Measurements from ENCODE around the gene ITGB8.
A peak's percentile ranks its signal among the peaks of the same experiment; 100 is the strongest.

ITGB8 gene

GRCh38 chr7:20330239-20330927 lies at the start of gene ITGB8:
TSS of gene ITGB8 (plus strand) at chr7:20330900. CDS start at chr7:20331807, 907 bp downstream.
- Mint-ChIP-seq H3K27ac (peak within 1 kb of the TSS; percentile 88), H3K27me3 (peaks cover 3% of the 10 kb centered on the region), H3K4me1 (peaks cover 26% of the 10 kb centered on the region), H3K4me3 (peak within 1 kb of the TSS; percentile 95), H3K36me3 (no peaks in the 10 kb centered on the region), H3K9me3 (no peaks in the 10 kb centered on the region)
- ATAC-seq = peak; percentile 87

DNA sequence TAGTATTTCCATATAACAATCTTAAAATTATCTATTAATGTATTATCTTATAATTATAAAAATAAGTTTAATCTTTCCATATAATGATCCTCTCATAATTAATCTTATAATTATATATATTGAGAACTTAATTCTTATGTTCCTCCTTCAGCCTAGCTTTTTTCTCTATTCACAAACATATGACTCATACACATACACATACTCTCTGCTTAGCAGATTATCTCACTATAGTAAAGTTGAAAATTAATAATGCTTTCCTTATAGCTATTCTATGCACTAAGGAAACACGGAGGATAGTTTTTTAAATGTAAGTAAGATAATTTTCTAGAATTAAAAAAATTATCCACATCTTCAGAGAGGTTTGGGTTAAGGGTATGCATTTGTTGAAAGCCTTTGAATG lies 47.7 kb upstream of the ITGB8 start:
- Mint-ChIP-seq H3K36me3 (no peaks in the 10 kb centered on the region), H3K27ac (no peak overlapping the region), H3K27me3 (no peaks in the 10 kb centered on the region), H3K4me3 (no peak overlapping the region), H3K4me1 (peaks cover 8% of the 10 kb centered on the region), H3K9me3 (no peaks in the 10 kb centered on the region)
- no peak for ATAC-seq

DNA sequence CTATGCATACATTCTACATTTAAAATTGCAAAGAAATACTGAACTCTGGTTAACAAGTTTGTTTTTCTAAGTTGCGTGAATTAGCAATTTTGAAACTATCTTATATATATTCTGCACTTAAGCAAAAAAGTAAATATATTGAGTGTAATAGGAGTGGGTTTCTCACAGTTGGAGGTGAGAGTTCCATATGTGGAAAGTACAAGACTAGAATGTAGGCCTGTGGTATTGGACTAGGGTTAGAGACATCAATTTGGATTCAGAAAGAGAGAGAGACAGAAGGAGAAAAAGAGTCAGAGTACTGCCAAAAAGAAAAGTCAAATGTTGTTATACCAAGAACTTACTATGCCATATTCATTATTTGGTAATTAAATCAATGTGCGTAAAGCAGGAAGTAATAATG lies 47.3 kb upstream of the ITGB8 start:
- H3K4me3 Mint-ChIP-seq = no peak overlapping the region
- no peak for ATAC-seq
- H3K4me1 Mint-ChIP-seq = peaks cover 8% of the 10 kb centered on the region
- no peaks in the 10 kb centered on the region for H3K36me3 Mint-ChIP-seq
- H3K27me3 Mint-ChIP-seq = no peaks in the 10 kb centered on the region
- H3K9me3 Mint-ChIP-seq = no peaks in the 10 kb centered on the region
- H3K27ac Mint-ChIP-seq = no peak overlapping the region

- peak overlapping the region; percentile 8 for H3K27ac Mint-ChIP-seq
- H3K27me3 Mint-ChIP-seq = no peaks in the 10 kb centered on the region
- H3K9me3 Mint-ChIP-seq = no peaks in the 10 kb centered on the region
- no peak overlapping the region for H3K4me3 Mint-ChIP-seq
- peaks cover 8% of the 10 kb centered on the region for H3K4me1 Mint-ChIP-seq
- ATAC-seq = no peak
- no peaks in the 10 kb centered on the region for H3K36me3 Mint-ChIP-seq
These were observed 46.5 kb upstream of the ITGB8 start for GRCh38 chr7:20284003-20284770.

DNA sequence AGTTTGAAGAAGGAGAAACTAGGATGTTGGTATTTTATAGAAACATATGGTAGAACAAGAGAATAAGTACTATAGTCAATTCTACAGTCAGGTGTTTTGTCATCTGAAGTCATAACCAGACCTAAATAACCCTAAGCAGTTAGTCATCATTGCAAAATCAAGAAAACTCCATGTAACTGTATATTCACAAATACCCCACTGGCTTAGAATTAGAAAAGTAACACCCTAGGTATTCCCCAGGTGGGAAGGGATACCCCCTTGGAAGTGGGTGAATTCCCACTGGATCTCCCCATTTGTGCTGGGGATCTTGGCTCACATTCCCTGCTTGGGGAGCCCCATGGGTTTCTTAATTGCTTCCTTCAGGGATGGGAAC lies 45.9 kb upstream of the ITGB8 start:
- Mint-ChIP-seq H3K4me1 (peaks cover 8% of the 10 kb centered on the region), H3K4me3 (no peak overlapping the region), H3K27me3 (no peaks in the 10 kb centered on the region), H3K27ac (peak overlapping the region; percentile 8), H3K36me3 (no peaks in the 10 kb centered on the region), H3K9me3 (no peaks in the 10 kb centered on the region)
- no peak for ATAC-seq

- H3K9me3 Mint-ChIP-seq = no peaks in the 10 kb centered on the region
These were observed 43.4 kb upstream of the ITGB8 start for GRCh38 chr7:20287317-20287716.

GRCh38 chr7:20288036-20288435 lies 42.7 kb upstream of the ITGB8 start:
- Mint-ChIP-seq H3K27ac (no peak overlapping the region), H3K4me3 (no peak overlapping the region), H3K4me1 (peaks cover 16% of the 10 kb centered on the region), H3K27me3 (no peaks in the 10 kb centered on the region), H3K36me3 (no peaks in the 10 kb centered on the region), H3K9me3 (no peaks in the 10 kb centered on the region)
- ATAC-seq = no peak

More at GRCh38 chr7:20287317-20287716, 43.4 kb upstream of the ITGB8 start:
- ATAC-seq = no peak
- H3K27me3 Mint-ChIP-seq = no peaks in the 10 kb centered on the region
- H3K27ac Mint-ChIP-seq = no peak overlapping the region
- H3K4me3 Mint-ChIP-seq = no peak overlapping the region
- no peaks in the 10 kb centered on the region for H3K36me3 Mint-ChIP-seq
- peaks cover 16% of the 10 kb centered on the region for H3K4me1 Mint-ChIP-seq

GRCh38 chr7:20290505-20291111 lies 40.1 kb upstream of the ITGB8 start:
- ATAC-seq = no peak
- H3K27me3 Mint-ChIP-seq = no peaks in the 10 kb centered on the region
- H3K4me3 Mint-ChIP-seq = no peak overlapping the region
- peaks cover 7% of the 10 kb centered on the region for H3K9me3 Mint-ChIP-seq
- H3K36me3 Mint-ChIP-seq = peaks cover 1% of the 10 kb centered on the region
- H3K4me1 Mint-ChIP-seq = peaks cover 8% of the 10 kb centered on the region
- H3K27ac Mint-ChIP-seq = peak overlapping the region; percentile 32

DNA sequence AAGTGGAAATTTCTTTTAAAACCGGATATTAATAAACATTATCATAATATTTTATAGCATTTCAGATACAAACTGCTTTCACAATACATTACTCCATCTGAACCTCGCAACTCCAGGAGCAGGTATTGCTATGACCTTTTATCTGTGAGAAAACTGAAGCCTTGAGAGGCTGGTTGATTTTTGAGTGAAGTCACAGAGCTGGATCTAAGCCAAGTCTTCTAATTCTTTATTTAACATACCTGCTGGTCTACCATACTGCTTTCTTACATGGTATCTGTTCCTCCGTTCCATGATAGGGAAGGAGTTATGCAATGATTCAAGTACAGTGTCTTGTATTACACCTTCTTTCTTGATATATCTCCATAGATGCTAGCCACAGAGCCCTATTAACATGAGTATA lies 37.4 kb upstream of the ITGB8 start:
- H3K4me1 Mint-ChIP-seq = peaks cover 8% of the 10 kb centered on the region
- H3K27me3 Mint-ChIP-seq = no peaks in the 10 kb centered on the region
- H3K9me3 Mint-ChIP-seq = peaks cover 11% of the 10 kb centered on the region
- H3K36me3 Mint-ChIP-seq = peaks cover 6% of the 10 kb centered on the region
- ATAC-seq = no peak
- no peak overlapping the region for H3K27ac Mint-ChIP-seq
- no peak overlapping the region for H3K4me3 Mint-ChIP-seq

- Mint-ChIP-seq H3K27ac (peak overlapping the region; percentile 36), H3K4me3 (no peak overlapping the region), H3K4me1 (peaks cover 16% of the 10 kb centered on the region), H3K36me3 (peaks cover 6% of the 10 kb centered on the region), H3K9me3 (peaks cover 11% of the 10 kb centered on the region), H3K27me3 (no peaks in the 10 kb centered on the region)
- no peak for ATAC-seq
These were observed 34.3 kb upstream of the ITGB8 start for GRCh38 chr7:20296444-20296843.

DNA sequence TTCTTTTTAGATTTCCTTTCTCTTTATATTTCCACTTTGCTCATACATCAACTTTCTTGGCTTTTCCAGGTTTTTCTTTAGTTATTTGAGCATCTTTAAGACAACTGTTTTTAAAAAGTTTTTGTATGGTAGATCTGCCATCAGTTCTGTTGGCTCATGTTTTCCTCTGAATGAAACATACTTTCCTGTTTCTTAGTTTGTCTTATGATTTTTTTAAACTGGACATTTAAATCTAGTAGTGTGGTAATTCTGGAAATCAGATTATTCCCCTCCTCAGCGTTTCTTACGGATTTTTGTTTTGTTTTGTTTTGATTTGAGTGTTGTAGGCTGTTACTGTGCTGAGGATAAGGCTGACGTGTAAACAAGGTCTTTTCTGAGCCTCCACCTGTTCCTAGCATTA lies 33.8 kb upstream of the ITGB8 start:
- H3K27ac Mint-ChIP-seq = peak overlapping the region; percentile 36
- no peak for ATAC-seq
- peaks cover 6% of the 10 kb centered on the region for H3K36me3 Mint-ChIP-seq
- H3K4me1 Mint-ChIP-seq = peaks cover 16% of the 10 kb centered on the region
- no peaks in the 10 kb centered on the region for H3K27me3 Mint-ChIP-seq
- H3K4me3 Mint-ChIP-seq = no peak overlapping the region
- peaks cover 11% of the 10 kb centered on the region for H3K9me3 Mint-ChIP-seq

DNA sequence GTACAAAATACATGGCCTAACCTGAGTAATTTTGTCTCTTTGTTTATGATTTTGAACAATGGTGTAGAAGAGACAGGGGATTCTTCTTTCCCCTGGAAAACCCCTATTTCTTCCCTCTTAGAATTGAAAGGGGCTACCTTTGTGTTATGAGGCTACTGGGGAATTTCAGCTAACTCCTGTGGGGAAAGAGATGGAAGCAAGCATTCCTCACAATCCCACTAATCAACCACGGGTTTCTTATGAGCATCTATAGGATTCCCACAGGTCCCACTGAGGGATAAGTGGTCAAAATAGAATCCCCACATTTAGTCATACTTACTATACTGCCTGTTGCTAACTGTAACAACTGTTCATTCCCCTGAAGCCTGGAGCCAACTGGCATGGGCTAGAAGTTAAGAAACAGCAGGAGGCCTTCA lies 32.2 kb upstream of the ITGB8 start:
- ATAC-seq = no peak
- peaks cover 6% of the 10 kb centered on the region for H3K36me3 Mint-ChIP-seq
- H3K4me3 Mint-ChIP-seq = no peak overlapping the region
- no peaks in the 10 kb centered on the region for H3K27me3 Mint-ChIP-seq
- peaks cover 16% of the 10 kb centered on the region for H3K4me1 Mint-ChIP-seq
- H3K27ac Mint-ChIP-seq = no peak overlapping the region
- H3K9me3 Mint-ChIP-seq = peaks cover 11% of the 10 kb centered on the region

- Mint-ChIP-seq H3K36me3 (peaks cover 6% of the 10 kb centered on the region), H3K27me3 (no peaks in the 10 kb centered on the region), H3K27ac (peak overlapping the region; percentile 65), H3K4me3 (no peak overlapping the region), H3K9me3 (peaks cover 11% of the 10 kb centered on the region), H3K4me1 (peaks cover 16% of the 10 kb centered on the region)
- no peak for ATAC-seq
These were observed 31.6 kb upstream of the ITGB8 start for GRCh38 chr7:20299145-20299544.

- peaks cover 6% of the 10 kb centered on the region for H3K36me3 Mint-ChIP-seq
- peak overlapping the region; percentile 2 for H3K4me3 Mint-ChIP-seq
- ATAC-seq = peak; percentile 29
- H3K27ac Mint-ChIP-seq = peak overlapping the region; percentile 65
- peaks cover 16% of the 10 kb centered on the region for H3K4me1 Mint-ChIP-seq
- peaks cover 11% of the 10 kb centered on the region for H3K9me3 Mint-ChIP-seq
- H3K27me3 Mint-ChIP-seq = no peaks in the 10 kb centered on the region
These were observed 30.9 kb upstream of the ITGB8 start for GRCh38 chr7:20299647-20300312.

DNA sequence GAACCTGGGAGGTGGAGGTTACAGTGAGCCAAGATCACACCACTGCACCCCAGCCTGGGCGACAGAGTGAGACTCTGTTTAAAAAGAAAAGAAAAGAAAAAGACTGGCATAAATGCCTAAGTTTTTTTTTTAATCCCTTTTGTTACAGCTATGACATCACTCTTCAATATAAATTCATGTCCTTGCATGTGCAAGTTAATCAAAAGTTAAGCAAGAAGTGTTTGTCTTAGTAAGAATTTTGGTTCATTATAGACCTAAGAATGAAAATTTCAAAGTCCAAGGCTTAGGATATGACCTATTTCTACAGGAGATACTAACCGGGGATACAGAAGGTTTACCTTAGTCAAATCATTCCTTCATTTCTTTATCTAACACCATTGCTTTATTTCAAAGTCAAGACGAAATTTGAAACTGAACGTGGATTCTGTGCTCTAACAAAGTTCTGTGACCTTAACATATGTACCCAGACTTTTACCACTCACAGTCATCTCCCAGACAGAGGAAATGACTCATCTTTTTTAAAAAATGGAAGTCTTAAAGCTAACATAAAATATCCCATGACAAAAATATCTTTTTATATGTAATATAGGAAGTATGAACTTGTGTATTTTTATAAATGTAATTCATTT lies 29.3 kb upstream of the ITGB8 start:
- peak; percentile 57 for ATAC-seq
- Mint-ChIP-seq H3K4me3 (no peak overlapping the region), H3K27ac (no peak overlapping the region)

More for the DNA sequence above, 29.3 kb upstream of the ITGB8 start:
- no peaks in the 10 kb centered on the region for H3K36me3 Mint-ChIP-seq
- H3K27me3 Mint-ChIP-seq = no peaks in the 10 kb centered on the region
- H3K9me3 Mint-ChIP-seq = peaks cover 2% of the 10 kb centered on the region
- peaks cover 32% of the 10 kb centered on the region for H3K4me1 Mint-ChIP-seq

Measured in stimulated activated memory B cell treated with anti-CD40 and anti-IgM and Interleukin-4, amounts not matched to agents 10 μg/mL and 1 μg/mL and 100 μg/mL, for 72 hours (primary cell).